ENCODE measurements around the gene HPCAL4.

GRCh38 chr1:39738622-39739366 lies 47.6 kb upstream of the HPCAL4 start, which contains the start of gene PPIE:
- peak; percentile 76 to 85 for TF ChIP-seq POLR2AphosphoS5 (IDR thresholded peaks at IDR 0.05)
- no peak for TF ChIP-seq CTCF (IDR thresholded peaks at IDR 0.05)

Data from esophagus muscularis mucosa (tissue), 3 donors.